Right lobe of liver (tissue), 6 donors: ENCODE data around the gene MYADML2. TPM values are rescaled to one million over a fixed set of nuclear protein-coding genes. Genes with fewer than 3 reads are reported as not detected.
"Not testable (repeated sequence)": the region's sequence is repeated elsewhere in the genome, so short reads cannot be mapped to it uniquely, and the experiment has no call there.

Experiments
- ATAC-seq, 4 donors: fragments of 200-7000 bp; cut with Tn5 transposase; one replicate each; pipeline ENCODE4 v1.9.1; 2020; ENCODE audit warnings: mild to moderate bottlenecking in 4 of 4, moderate library complexity in 4 of 4
- DNase-seq, 3 donors: peaks; one replicate each; pipeline ENCODE4 v3.0.0-alpha.2; 2020
- H3K27ac ChIP-seq, 3 donors: fragments of 200-600 bp; one replicate each; pipeline ENCODE4 v1.8.0; 2022
- H3K27me3 ChIP-seq, 2 donors: fragments of 200-600 bp; one replicate each; pipeline ENCODE4 v1.8.0; 2022
- H3K36me3 ChIP-seq, 4 donors: fragments of 200-600 bp; sonication (generic) in 1 of 4; one replicate each; pipeline versions ENCODE4 v1.5.1 to v1.8.0; 2017 to 2022; ENCODE audit warnings: control low read depth in 1 of 4
- H3K4me1 ChIP-seq, 4 donors: fragments of 200-600 bp; sonication (generic) in 1 of 4; one replicate each; pipeline versions ENCODE4 v1.5.1 to v1.8.0; 2017 to 2022; ENCODE audit warnings: control low read depth in 1 of 4
- H3K4me3 ChIP-seq, 3 donors: fragments of 200-600 bp; one replicate each; pipeline ENCODE4 v1.8.0; 2022
- H3K9me3 ChIP-seq, 4 donors: fragments of 200-600 bp; sonication (generic) in 1 of 4; one replicate each; pipeline versions ENCODE4 v1.5.1 to v1.8.0; 2017 to 2022; ENCODE audit warnings: control low read depth in 1 of 4
- POLR2A ChIP-seq: fragments of 450-650 bp; IDR thresholded peaks from one replicate; pipeline ENCODE4 v1.6.1; 2017; ENCODE audit warnings: antibody characterized with exemption, mild to moderate bottlenecking
- WGBS: methylation state at CpG from one replicate; pipeline ENCODE4 v1.1.6; 2018; ENCODE audit warnings: low coverage, low lambda C conversion rate; ENCODE audit not compliant: insufficient coverage; ENCODE audit errors: missing lambda C conversion rate; 5-methylcytosine and 5-hydroxymethylcytosine counted together
- intact Hi-C, 2 donors: fragments of 100-400 bp; cut with DNase I; formaldehyde crosslinking; loops; one replicate each; pipeline versions ENCODE4 v1.11.2 to v1.14.1; 2022
- total RNA-seq, 6 experiments: library from RNA; depleted of rRNA in 2 of 6; stranded (reverse); fragments of >200 nt in 2 of 6; fragmentation: NEBNext Ultra II Directional in 3 of 6; extraction: Animal tissue kit (Norgen Biotek cat#: 25700) in 3 of 6; gene quantifications; one replicate each; pipeline versions ENCODE4 v1.1.0 to v1.2.4, GENCODE V29; 2016 to 2023
- TF ChIP-seq, protein P1 (sequence below), 4 donors: fragments of 200-600 bp in 3 of 4; fragments of 450-650 bp in 1 of 4; IDR thresholded peaks; one replicate each; pipeline versions ENCODE4 v1.5.1 to v1.8.0; 2016 to 2022; ENCODE audit warnings: antibody characterized with exemption in 4 of 4, mild to moderate bottlenecking in 2 of 4
- donor health status: DM: no; HTN: yes; CAD: no.
- donor health status: DM: no; HTN: no; CAD: no.
- donor health status: DM: no; HTN: no; CAD: no.
- donor health status: DM: no; HTN: yes; CAD: no.
- donor health status: DM: no; HTN: yes; CAD: no.

The MYADML2 gene
- total RNA-seq, 6 experiments from 2014 or later = not detected

DNA sequence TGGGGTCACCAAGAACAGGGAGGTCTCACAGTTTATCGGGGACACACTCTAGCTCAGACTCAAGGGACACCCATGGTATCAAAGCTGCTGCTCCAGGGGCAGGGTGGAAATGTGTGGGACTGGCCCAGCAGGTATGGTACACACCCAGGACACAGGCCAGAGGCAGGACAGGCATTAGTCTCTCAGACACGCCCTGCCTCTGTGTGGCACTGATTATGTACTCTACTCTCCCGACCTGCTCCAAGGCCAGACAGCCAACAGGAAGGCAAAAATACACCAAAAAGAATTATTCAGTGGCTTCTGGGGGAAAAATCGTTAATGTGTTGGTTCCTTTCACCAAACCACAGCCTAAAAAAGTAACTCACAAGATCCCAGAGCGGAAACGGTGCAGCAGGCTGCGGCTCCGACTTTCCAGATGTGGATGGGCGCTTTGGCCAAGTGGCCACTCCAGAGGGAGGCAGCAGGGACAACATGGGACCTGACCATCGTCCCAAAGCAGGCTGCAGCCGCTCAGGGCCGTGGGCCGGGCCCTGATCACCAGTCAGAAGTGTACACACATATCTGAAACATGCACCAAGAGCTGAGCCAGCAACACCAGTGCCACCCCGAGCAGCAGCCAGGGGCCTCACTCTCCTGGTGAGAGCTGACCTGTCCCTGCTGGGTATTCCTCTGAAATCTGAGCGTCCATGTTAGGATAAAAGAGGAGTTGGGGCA is 28.0 kb downstream of the MYADML2 start:
- no peak for TF ChIP-seq POLR2A
- TF ChIP-seq, protein P1, sequence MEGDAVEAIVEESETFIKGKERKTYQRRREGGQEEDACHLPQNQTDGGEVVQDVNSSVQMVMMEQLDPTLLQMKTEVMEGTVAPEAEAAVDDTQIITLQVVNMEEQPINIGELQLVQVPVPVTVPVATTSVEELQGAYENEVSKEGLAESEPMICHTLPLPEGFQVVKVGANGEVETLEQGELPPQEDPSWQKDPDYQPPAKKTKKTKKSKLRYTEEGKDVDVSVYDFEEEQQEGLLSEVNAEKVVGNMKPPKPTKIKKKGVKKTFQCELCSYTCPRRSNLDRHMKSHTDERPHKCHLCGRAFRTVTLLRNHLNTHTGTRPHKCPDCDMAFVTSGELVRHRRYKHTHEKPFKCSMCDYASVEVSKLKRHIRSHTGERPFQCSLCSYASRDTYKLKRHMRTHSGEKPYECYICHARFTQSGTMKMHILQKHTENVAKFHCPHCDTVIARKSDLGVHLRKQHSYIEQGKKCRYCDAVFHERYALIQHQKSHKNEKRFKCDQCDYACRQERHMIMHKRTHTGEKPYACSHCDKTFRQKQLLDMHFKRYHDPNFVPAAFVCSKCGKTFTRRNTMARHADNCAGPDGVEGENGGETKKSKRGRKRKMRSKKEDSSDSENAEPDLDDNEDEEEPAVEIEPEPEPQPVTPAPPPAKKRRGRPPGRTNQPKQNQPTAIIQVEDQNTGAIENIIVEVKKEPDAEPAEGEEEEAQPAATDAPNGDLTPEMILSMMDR (IDR thresholded peaks at IDR 0.05) = no peak
- Histone ChIP-seq H3K27me3 (no peaks in the 10 kb centered on the region), H3K4me3 (no peak overlapping the region), H3K36me3 (peaks cover 0 to 24% (median 12%) of the 10 kb centered on the region in 4 donors), H3K4me1 (peaks cover 0 to 57% (median 24%) of the 10 kb centered on the region in 4 donors), H3K27ac (no peak overlapping the region), H3K9me3 (no peaks in the 10 kb centered on the region)
- intact Hi-C loops = no loop called here
- ATAC-seq (peak in 1 of 4 donors; percentile 7), DNase-seq (no peak)
- WGBS = 77% methylated on average over 8 of the region's 15 CpGs

DNA sequence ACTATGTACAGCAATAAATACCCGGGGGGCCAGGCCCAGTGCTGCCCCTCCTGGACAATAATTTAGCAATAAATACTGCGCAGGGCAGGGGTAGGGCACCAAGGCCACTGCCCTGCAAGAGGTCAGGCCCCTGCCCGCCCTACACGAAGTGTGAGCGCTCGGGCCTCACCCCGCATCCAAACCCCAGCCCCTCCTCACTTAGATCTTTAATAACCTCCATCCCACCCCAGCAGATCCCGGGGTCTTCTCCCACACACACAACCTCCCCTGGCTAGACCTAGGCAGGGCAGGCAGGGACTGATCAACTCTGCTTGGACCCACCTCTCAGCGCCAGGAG is 28.7 kb downstream of the MYADML2 start:
- H3K27me3 ChIP-seq, DNase-seq, intact Hi-C loops, H3K9me3 ChIP-seq: not testable (repeated sequence)
- peaks cover 0 to 31% (median 16%) of the 10 kb centered on the region in 4 donors for H3K36me3 ChIP-seq
- H3K4me3 ChIP-seq = peak overlapping the region in 2 of 3 donors; percentile 83 to 89
- peak; percentile 9 to 46 (median 28) for ATAC-seq
- peak overlapping the region in 2 of 3 donors; percentile 44 to 60 for H3K27ac ChIP-seq
- WGBS = 12% methylated on average over 7 of the region's 9 CpGs
- H3K4me1 ChIP-seq = peaks cover 0 to 51% (median 24%) of the 10 kb centered on the region in 4 donors

DNA sequence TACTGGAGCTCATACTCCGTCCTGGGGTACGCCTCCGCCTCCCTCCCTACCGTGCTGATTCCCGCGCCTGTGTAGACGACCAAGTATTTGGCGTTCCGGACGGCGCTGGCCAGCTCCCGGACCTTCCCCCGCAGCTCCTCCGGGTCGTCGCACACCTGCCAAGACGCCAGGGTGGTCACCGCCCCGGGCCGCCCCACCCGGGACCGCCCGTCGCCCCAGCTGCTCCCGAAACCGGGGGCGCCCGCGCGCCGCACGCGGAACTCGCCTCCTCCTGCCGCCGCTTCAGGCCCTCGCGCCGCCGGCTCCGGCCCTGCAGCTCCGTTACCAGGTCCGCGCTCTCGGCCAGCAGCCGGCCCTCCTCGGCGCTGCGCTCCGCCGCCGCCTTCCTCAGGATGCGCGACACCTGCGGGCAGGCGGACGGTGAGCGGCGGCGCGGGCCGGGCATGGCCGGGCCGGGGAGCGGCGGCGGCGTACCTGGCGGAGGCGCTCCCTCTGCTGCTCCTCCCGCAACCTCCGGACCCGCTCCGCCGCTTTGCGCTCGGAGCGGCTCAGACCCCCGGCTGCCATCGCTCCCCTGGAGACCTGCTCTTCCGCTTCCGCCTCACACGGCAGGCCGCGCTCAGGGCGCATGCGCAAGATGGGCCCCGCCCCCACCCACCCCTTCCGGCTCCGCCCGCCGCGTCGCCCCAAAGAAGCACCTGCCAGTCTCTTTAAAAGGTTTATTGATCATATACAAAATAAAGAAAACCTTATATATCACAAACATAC is 29.3 kb downstream of the MYADML2 start, which contains the start of gene SIRT7:
Gene SIRT7 (minus strand): TSS at position 612 of the 768 bp plus-strand sequence. CDS start 45 bp downstream, at position 567.
- Histone ChIP-seq H3K4me1 (peaks cover 0 to 49% (median 20%) of the 10 kb centered on the region in 4 donors), H3K4me3 (peak within 1 kb of the TSS; percentile 83 to 89 (median 87)), H3K27me3 (no peaks in the 10 kb centered on the region), H3K9me3 (no peaks in the 10 kb centered on the region), H3K27ac (peak within 1 kb of the TSS in 2 of 3 donors; percentile 44 to 60), H3K36me3 (peaks cover 0 to 36% (median 17%) of the 10 kb centered on the region in 4 donors)
- intact Hi-C loops = no loop called here
- ATAC-seq (peak; percentile 68 to 83 (median 74)), DNase-seq (peak; percentile 81 to 86 (median 85))
- TF ChIP-seq, protein P1 (IDR thresholded peaks at IDR 0.05) = no peak
- TF ChIP-seq POLR2A = peak; percentile 64
- 2% methylated on average over 38 of the region's 94 CpGs for WGBS

DNA sequence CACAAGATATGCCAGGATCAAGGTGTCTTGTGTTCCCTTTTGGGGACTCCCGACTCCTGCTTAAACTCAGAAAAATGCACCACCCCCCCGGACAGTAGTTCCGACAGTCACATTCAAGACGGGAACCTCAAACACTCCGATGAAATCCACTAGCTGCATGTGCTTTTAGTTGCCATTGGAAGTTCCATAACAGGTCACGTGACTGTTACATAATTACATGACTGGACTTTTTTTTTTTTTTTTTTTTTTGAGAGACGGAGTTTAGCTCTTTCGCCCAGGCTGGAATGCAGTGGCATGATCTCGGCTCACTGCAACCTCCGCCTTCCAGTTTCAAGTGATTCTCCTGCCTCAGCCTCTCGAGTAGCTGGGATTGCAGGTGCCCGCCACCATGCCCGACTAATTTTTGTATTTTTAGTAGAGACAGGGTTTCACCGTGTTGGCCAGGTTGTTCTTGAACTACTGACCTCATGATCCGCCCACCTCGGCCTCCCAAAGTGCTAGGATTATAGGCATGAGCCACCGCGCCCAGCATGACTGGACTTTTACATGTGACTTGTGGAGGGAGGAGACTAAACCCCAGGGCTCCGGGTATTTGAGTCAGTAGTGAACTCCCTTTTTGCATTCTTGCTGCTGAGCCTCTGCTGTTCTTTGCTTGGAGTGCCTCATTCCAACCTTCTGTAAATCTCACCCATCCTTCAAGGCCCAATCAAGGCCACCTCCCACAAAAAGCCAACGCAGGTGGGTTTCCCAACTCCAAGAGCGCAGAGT is 30.6 kb downstream of the MYADML2 start:
- TF ChIP-seq POLR2A = peak; percentile 10
- TF ChIP-seq, protein P1 (IDR thresholded peaks at IDR 0.05) = no peak
- ATAC-seq = no peak
- Histone ChIP-seq H3K4me1 (peaks cover 0 to 44% (median 12%) of the 10 kb centered on the region in 4 donors), H3K27me3 (no peaks in the 10 kb centered on the region), H3K36me3 (peaks cover 0 to 34% (median 12%) of the 10 kb centered on the region in 4 donors), H3K9me3 (no peaks in the 10 kb centered on the region), H3K27ac (no peak overlapping the region), H3K4me3 (peak overlapping the region in 1 of 3 donors; percentile 89)
- intact Hi-C loops = no loop called here
- 57% methylated on average over 20 of the region's 21 CpGs for WGBS
- no peak for DNase-seq
